GM23338 (cell line): ENCODE measurements around the gene PIGU. TPM values are rescaled to one million over a fixed set of nuclear protein-coding genes. Genes with fewer than 3 reads are reported as not detected.

Experiments
- ATAC-seq: fragments of 200-7000 bp; cut with Tn5 transposase; 3 replicates; pipeline ENCODE4 v1.9.1; 2020
- DNase-seq: peaks from one replicate; pipeline ENCODE4 v3.0.0-alpha.2; 2015; ENCODE audit warnings: low spot score
- H2AFZ ChIP-seq: fragments of 200-600 bp; sonication (generic); 2 replicates; pipeline ENCODE4 v1.8.0; 2016; ENCODE audit warnings: antibody characterized with exemption, mild to moderate bottlenecking, moderate library complexity
- H3F3A ChIP-seq: fragments of 200-600 bp; sonication (generic); replicated peaks from 2 replicates; pipeline ENCODE4 v1.8.0; 2017; ENCODE audit warnings: antibody characterized with exemption, mixed run types, low read depth
- H3K27ac ChIP-seq: fragments of 200-600 bp; sonication (generic); 2 replicates; pipeline ENCODE4 v1.6.1; 2016; ENCODE audit warnings: low read depth
- H3K27me3 ChIP-seq: fragments of 200-600 bp; sonication (generic); 2 replicates; pipeline ENCODE4 v1.8.0; 2016; ENCODE audit warnings: mild to moderate bottlenecking, mixed run types, moderate library complexity; ENCODE audit not compliant: insufficient read depth
- H3K36me3 ChIP-seq: fragments of 200-600 bp; sonication (generic); 2 replicates; pipeline ENCODE4 v1.8.0; 2016; ENCODE audit warnings: mild to moderate bottlenecking; ENCODE audit not compliant: insufficient read depth
- H3K4me1 ChIP-seq: fragments of 200-600 bp; sonication (generic); 2 replicates; pipeline ENCODE4 v1.8.0; 2016; ENCODE audit warnings: mild to moderate bottlenecking, moderate library complexity; ENCODE audit not compliant: insufficient read depth
- H3K4me2 ChIP-seq: fragments of 200-600 bp; sonication (generic); 2 replicates; pipeline ENCODE4 v1.7.1; 2017; ENCODE audit warnings: mixed run types
- H3K4me3 ChIP-seq: fragments of 200-600 bp; sonication (generic); 2 replicates; pipeline ENCODE4 v1.6.1; 2016; ENCODE audit warnings: mixed run types
- H3K79me2 ChIP-seq: fragments of 200-600 bp; sonication (generic); replicated peaks from 2 replicates; pipeline ENCODE4 v1.8.0; 2017; ENCODE audit warnings: mild to moderate bottlenecking; ENCODE audit not compliant: insufficient read depth
- H3K9me2 ChIP-seq: fragments of 200-600 bp; sonication (generic); 2 replicates; pipeline ENCODE4 v1.8.0; 2017; ENCODE audit not compliant: insufficient read depth
- H4K20me1 ChIP-seq: fragments of 200-600 bp; sonication (generic); replicated peaks from 2 replicates; pipeline ENCODE4 v1.8.0; 2017; ENCODE audit warnings: mild to moderate bottlenecking; ENCODE audit not compliant: insufficient read depth
- H3K27ac Mint-ChIP-seq: 2 replicates; pipeline ENCODE4 v1.8.0; 2020; ENCODE audit warnings: inconsistent platforms, mild to moderate bottlenecking, moderate library complexity, mixed read lengths
- H3K27me3 Mint-ChIP-seq: 3 replicates; pipeline ENCODE4 v1.8.0; 2022; ENCODE audit warnings: low read depth, mild to moderate bottlenecking, moderate library complexity, mixed read lengths, inconsistent platforms; ENCODE audit not compliant: insufficient read depth, poor library complexity
- H3K36me3 Mint-ChIP-seq: 3 replicates; pipeline ENCODE4 v1.8.0; 2021; ENCODE audit warnings: low read depth, mild to moderate bottlenecking, inconsistent platforms, moderate library complexity, mixed read lengths
- H3K4me1 Mint-ChIP-seq: 3 replicates; pipeline ENCODE4 v1.8.0; 2020; ENCODE audit warnings: mild to moderate bottlenecking, inconsistent platforms, mixed read lengths
- H3K4me3 Mint-ChIP-seq: 3 replicates; pipeline ENCODE4 v1.8.0; 2021; ENCODE audit warnings: moderate library complexity, mild to moderate bottlenecking, inconsistent platforms, mixed read lengths
- H3K9me3 Mint-ChIP-seq: 3 replicates; pipeline ENCODE4 v1.8.0; 2020; ENCODE audit warnings: moderate library complexity, mild to moderate bottlenecking, inconsistent platforms, mixed read lengths
- CREB1 ChIP-seq: fragments of 250-450 bp; sonication (Bioruptor Pico); IDR thresholded peaks from 2 replicates; pipeline ENCODE4 v1.5.0; 2020; ENCODE audit warnings: low read depth, mild to moderate bottlenecking, moderate library complexity
- CTCF ChIP-seq, 2 experiments: fragments of 200-600 bp in 1 of 2; sonication (generic) in 1 of 2; conservative IDR thresholded peaks; 2 replicates each; pipeline versions ENCODE4 v1.5.1 to v1.6.1; 2016 to 2017; ENCODE audit warnings: antibody characterized with exemption in 2 of 2, low read depth in 2 of 2, mild to moderate bottlenecking in 2 of 2, moderate library complexity in 1 of 2
- ETS1 ChIP-seq: IDR thresholded peaks from 2 replicates; pipeline ENCODE4 v1.6.1; 2016; ENCODE audit warnings: antibody characterized with exemption
- EZH2 ChIP-seq: fragments of 200-600 bp; sonication (generic); IDR thresholded peaks from one replicate; pipeline ENCODE4 v1.8.0; 2017; ENCODE audit warnings: antibody characterized with exemption, mild to moderate bottlenecking, low read depth; ENCODE audit not compliant: unreplicated experiment
- EZH2phosphoT487 ChIP-seq: fragments of 200-600 bp; sonication (generic); IDR thresholded peaks from one replicate; pipeline ENCODE4 v1.8.1; 2018; ENCODE audit warnings: antibody characterized with exemption; ENCODE audit not compliant: unreplicated experiment
- JUNB ChIP-seq: IDR thresholded peaks from one replicate; pipeline ENCODE4 v1.6.1; 2016; ENCODE audit warnings: antibody characterized with exemption; ENCODE audit not compliant: unreplicated experiment
- NANOG ChIP-seq: IDR thresholded peaks from 2 replicates; pipeline ENCODE4 v1.6.1; 2016; ENCODE audit warnings: antibody characterized with exemption, borderline replicate concordance
- POLR2AphosphoS5 ChIP-seq: IDR thresholded peaks from 2 replicates; pipeline ENCODE4 v1.6.1; 2016; ENCODE audit warnings: antibody characterized with exemption, low read depth
- REST ChIP-seq: IDR thresholded peaks from one replicate; pipeline ENCODE4 v1.6.1; 2018; ENCODE audit warnings: antibody characterized with exemption; ENCODE audit not compliant: unreplicated experiment
- STAT1 ChIP-seq: IDR thresholded peaks from one replicate; pipeline ENCODE4 v1.6.1; 2016; ENCODE audit warnings: antibody characterized with exemption; ENCODE audit not compliant: unreplicated experiment
- ZNF114 ChIP-seq: fragments of 250-450 bp; sonication (Bioruptor Pico); IDR thresholded peaks from 2 replicates; pipeline ENCODE4 v1.5.0; 2020; ENCODE audit warnings: mild to moderate bottlenecking, moderate library complexity
- ZNF331 ChIP-seq: fragments of 250-450 bp; sonication (Bioruptor Pico); IDR thresholded peaks from 2 replicates; pipeline ENCODE4 v1.5.0; 2020; ENCODE audit warnings: low read depth, mild to moderate bottlenecking, moderate library complexity
- ZNF462 ChIP-seq: fragments of 250-450 bp; sonication (Bioruptor Pico); IDR thresholded peaks from 2 replicates; pipeline ENCODE4 v1.5.0; 2020; ENCODE audit warnings: mild to moderate bottlenecking, moderate library complexity
- polyA plus RNA-seq: library from polyadenylated mRNA; unstranded; fragments of >200 nt; fragmentation: Nextera tagmentation; extraction: Ambion mirVana; gene quantifications from 2 replicates; pipeline ENCODE4 v1.2.1, GENCODE V29; 2016
- total RNA-seq: library from RNA; depleted of rRNA; stranded (reverse); fragments of >200 nt; shearing (Covaris generic); gene quantifications from 2 replicates; pipeline ENCODE4 v1.2.3, GENCODE V29; 2014

PIGU gene
- total and polyA plus RNA-seq, 2 experiments from 2014 or later: 24.3 to 28.9 TPM

- no peaks in the 10 kb centered on the region for H4K20me1 ChIP-seq
- Mint-ChIP-seq H3K27ac (no peak overlapping the region), H3K4me3 (no peak overlapping the region), H3K4me1 (peaks cover 4% of the 10 kb centered on the region; the same call in 2 of the 3 replicates), H3K36me3 (no peaks in the 10 kb centered on the region), H3K9me3 (no peaks in the 10 kb centered on the region; the same call in 2 of the 3 replicates), H3K27me3 (peaks cover 4% of the 10 kb centered on the region)
- no peak for DNase-seq
- H3K9me2 ChIP-seq: no peaks in the 10 kb centered on the region
- H3K4me2 ChIP-seq: no peak overlapping the region
- H2AFZ ChIP-seq: no peak overlapping the region
- 0 out of 2 replicates have a peak, but pooled peaks cover 5% of the 10 kb centered on the region for H3F3A ChIP-seq
- peaks cover 5% of the 10 kb centered on the region for H3K79me2 ChIP-seq
- H3K27ac ChIP-seq: no peak overlapping the region
- no peaks in the 10 kb centered on the region for H3K36me3 ChIP-seq
- no peaks in the 10 kb centered on the region for H3K27me3 ChIP-seq
- no peak overlapping the region for H3K4me3 ChIP-seq
- ATAC-seq: no peak
- no peak for TF ChIP-seq JUNB
- TF ChIP-seq ZNF462 (CRISPR knock-in tag): no peak
- TF ChIP-seq EZH2phosphoT487: no peak
- no peak for TF ChIP-seq NANOG
- TF ChIP-seq CTCF (conservative IDR thresholded peaks at IDR 0.05; ENCODE audit: low read depth in 2 of 2): no peak
- no peak for TF ChIP-seq ZNF331 (CRISPR knock-in tag)
- TF ChIP-seq ETS1: no peak
- no peak for TF ChIP-seq STAT1
- no peak for TF ChIP-seq EZH2
- TF ChIP-seq ZNF114 (CRISPR knock-in tag): no peak
- no peak for TF ChIP-seq POLR2AphosphoS5
- TF ChIP-seq REST: no peak
- no peak for TF ChIP-seq CREB1 (CRISPR knock-in tag)
- H3K4me1 ChIP-seq: 0 out of 2 replicates have a peak, but pooled peaks cover 4% of the 10 kb centered on the region
Measured at GRCh38 chr20:34680586-34681175, 3.8 kb upstream of the PIGU start.
